ENCODE data around the gene NAGPA.
"Not testable (repeated sequence)": the region's sequence is repeated elsewhere in the genome, so short reads cannot be mapped to it uniquely, and the experiment has no call there.

The NAGPA gene

DNA sequence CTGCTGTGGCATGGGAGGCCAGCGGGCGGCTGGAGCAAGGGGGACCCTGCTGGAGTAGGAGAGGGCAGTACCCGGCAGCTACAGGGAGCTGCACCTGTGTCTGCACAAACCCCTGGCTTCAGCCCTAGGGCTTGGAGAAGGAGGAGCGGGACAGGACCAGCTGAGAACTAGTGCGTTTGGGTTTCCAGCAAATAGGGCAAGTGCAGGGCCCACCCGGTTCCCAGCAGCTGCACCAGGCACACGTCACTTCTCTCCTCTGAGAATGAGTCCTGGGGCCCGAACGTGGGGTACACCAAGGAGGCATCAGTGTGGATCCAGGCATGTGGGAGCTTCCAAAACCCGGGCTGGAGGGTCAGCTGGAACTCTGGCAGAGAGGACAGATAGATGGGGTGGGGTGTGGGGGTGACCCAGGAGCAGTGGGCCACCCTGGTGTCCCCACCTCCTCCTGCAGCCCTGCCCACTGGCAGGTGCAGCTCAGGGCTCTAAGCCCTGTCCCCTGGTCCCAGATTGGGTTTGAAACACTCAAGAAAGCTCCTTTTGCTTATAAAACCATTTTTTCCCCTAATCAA lies 26.4 kb upstream of the NAGPA start:
- no peak for DNase-seq (ENCODE audit: low spot score)

DNA sequence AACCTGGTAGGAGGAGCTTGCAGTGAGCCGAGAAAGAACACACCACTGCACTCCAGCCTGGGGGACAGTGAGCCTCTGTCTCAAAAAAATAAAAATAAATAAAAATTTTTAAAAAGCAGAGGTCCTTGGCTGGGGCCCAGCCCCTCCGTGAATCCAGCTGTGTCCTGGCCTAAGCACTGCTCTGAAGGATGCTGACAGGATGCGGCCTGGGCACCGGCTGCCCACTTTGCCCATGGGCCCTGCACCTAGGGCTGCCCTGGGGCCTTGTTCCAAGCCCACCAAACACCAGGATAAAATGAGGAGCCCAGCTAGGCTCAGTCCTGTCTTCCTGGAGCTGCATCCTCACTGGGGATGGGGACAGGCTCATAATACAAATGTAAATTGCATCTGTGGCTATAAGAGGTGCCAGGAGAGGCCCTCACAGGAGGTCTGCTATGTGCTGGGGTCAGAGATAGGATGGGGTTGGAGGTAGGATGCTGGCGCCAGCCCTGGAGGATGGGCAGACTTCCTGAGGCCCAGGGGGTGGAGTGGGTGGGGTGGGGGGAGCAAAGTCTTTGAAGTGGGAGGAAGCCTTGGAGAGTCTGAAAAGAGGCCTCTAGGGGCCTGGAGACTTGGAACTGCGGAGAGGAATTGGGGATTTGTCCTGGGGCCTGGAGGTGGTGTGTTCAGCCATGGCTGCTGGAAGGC lies 25.8 kb upstream of the NAGPA start:
- no peak for DNase-seq (ENCODE audit: low spot score)

DNA sequence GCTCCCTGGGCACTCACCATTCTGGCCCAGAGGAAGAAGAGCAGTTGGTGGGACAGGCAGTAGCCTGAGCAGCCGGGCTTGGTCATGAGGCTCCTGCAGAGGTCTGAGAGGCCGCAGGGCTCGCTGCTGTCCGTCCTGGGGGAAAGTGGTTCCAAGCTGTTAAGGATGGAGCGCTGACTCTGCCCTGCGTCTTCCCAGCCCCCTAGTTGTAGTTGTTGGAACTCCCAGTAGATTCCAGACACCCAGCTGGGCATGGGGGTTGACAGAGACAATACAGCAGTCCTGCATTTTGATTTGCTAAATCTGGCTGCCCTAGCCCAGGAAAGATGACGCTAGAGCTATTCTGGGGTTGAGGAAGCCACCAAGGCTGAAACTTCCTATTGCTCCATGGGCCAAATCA lies 24.7 kb upstream of the NAGPA start:
- no peak for DNase-seq (ENCODE audit: low spot score)

DNA sequence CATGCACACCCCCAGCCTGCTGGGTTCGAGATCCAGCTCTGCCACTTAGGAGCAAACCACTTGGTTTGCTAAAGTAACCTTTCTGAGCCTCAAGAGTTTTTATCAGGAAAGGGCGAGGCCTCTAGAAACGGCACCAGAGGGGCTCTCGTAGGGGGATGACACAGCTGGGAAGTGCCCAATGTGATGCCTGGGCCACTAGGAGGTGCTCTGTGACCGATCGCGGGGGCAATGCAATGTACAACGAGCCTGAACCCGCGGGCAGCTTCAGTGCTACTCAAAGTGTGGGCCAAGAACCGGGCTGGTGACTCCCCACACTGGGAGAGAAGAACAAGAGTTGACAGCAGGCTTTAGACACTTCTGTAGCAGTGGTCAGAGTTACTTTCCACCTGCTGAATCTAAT lies 22.6 kb upstream of the NAGPA start:
- DNase-seq (ENCODE audit: low spot score), result no peak

DNA sequence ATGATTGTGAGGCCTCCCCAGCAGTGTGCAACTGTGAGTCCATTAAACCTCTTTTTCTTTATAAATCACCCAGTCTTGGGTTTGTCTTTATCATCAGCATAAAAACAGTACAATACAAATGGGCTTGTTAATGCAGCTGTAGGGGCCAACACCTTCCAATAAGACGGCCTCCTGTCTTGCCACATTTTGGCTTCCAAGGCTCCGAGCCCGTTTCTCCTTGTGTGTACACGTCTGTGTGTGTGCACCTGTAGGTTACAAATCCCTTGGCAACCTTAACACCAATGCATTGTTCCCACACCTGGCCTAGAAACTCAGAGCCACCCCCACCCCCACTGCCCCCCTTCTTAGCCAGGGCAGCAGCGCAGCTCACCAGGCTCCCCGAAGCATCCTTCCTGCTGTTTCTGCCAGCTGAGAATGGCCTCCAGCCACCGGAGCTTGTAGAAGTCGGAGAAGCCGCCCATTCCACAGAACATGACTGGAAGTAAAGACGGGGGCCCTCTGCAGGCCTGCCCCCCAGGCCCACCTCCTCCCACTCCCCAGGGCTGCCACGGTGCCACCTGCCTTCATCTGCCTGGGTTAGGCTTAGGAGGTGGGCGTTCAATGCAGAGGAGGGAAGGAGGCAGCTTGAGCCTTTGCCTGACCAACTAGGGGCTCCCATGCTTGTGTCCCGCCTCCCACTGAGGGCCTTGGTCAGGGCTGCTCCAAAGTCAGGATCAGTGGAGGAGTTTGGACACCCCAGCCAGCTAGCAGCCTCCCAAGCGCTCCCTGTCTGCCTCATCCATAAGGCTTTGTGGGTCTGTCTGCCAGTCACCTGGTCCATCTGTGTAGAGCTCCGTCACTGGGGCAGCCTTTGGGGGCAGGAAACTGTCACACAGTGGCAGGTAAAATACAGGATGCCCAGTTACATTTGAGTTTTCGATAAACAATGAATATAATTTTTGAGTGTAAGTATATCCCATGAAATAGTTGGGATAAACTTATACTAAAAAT lies 21.4 kb upstream of the NAGPA start:
- no peak for DNase-seq (ENCODE audit: low spot score)

DNA sequence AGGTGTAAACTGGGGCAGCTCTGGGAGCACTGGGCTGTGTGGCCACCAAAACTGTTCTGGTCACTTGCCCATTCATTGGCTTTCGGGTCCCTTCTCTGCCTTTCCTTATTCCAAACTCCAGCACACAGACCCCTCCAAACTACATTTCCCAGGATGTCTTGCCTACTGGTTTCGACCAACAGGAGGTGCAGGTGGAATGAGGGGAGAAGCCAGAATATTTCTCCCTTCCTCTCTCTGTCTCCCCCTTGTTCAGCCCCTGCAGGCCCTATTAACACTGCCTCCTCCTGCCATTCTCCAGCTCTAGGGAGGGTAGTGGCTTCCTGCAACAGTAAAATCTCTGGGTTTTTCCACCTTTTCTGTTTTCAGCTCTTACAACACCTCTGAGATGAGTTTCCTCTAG lies 13.2 kb upstream of the NAGPA start:
- no peak for DNase-seq (ENCODE audit: low spot score)

DNA sequence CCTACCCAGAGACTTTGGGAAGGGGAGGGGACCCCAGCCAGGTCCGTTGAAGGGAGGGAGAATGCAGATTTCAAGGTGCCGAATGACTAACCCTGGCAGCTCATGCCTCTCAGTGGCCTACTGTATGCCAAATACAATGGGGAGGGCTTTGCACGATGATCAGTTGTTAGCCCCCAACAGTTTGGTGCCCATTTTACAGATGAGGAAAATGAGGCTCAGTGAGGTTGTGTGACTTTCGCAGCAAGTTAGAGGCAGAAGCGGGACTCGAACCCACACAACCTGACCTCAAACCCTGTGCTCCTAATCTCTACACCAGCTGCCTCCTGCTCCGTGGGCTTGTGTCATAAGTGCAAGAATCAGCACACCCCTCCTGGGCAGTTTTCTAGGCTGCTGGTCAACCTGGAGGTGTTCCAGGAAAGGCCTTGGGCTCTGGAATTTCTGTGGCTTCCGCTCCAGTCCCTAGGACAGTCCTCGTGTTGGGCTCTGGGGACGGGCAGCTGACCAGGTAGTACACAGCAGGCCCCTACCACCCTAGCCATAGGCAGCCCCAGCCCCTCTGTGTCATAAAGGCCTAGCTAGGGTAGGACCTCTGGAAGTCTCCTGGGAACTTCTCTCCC lies 11.9 kb upstream of the NAGPA start:
- no peak for DNase-seq (ENCODE audit: low spot score)

DNA sequence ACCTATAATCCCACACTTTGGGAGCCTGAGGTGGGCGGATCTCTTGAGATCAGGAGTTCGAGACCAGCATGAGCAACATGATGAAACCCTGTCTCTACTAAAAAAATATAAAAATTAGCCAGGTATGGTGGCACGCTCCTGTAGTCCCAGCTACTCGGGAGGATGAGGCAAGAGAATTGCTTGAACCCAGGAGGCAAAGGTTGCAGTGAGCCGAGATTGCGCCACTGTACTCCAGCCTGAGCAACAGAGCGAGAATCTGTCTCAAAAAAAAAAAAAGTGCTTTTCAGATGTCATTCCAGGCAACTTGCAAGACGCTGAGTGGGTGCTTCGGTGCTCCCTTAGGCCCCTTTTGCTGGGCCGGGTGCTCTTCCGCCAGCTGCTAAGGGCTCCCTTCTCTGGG lies 10.8 kb upstream of the NAGPA start:
- DNase-seq (ENCODE audit: low spot score), result not testable (repeated sequence)

DNA sequence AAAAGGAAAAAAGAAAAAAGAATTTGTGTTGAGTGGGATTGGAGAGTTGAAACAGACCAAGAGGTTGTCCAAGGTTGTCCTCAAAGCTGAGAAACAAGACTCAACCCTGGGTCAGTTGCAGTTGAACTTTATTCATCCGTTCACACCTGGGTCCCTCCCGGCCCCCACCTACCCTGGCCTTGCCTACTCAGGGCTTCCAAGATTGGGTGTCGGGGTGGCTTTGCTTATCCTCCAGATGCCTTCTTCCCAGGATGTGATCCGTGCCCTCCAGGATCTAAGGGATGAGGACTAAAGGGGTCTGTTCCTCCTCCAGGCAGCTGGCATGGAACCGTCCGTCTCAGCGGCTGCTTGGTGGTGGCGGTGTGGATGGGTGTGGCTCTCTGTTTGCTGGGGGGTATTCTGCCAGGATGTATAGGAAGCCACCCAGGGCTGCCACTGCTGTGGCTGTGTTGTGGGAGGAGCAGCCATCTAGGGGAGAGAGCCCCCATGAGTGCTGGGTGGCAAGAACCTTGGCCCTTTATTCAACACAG lies 10.3 kb upstream of the NAGPA start:
- DNase-seq (ENCODE audit: low spot score), result no peak

DNA sequence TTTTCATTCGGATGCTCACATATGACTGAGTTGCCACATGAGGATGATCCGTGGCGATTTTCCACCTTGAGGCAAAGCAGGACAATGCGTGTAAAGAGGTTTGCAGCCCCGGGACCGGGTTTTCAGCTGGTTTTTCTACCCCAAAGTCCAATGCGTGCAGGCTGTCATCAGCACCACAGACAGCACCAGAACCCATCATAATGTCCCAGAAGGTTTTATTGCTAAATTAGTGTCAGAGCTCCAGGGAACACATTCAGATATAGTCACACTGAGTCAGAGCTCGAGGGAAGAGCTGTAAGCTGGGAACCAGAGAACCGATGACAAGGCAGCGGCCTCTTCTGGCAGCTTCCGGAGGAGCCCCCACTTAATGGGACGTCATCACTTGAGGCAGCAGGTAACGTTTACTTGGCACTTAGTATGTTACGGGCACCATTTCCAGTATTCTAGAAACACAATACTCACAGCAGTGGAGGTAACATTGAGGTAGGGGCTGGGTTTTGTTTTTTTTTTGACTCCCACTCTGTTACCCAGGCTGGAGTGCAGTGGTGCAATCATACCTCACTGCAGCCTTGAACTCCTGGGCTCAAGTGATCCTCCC lies 8.9 kb upstream of the NAGPA start:
- no peak for DNase-seq (ENCODE audit: low spot score)

DNA sequence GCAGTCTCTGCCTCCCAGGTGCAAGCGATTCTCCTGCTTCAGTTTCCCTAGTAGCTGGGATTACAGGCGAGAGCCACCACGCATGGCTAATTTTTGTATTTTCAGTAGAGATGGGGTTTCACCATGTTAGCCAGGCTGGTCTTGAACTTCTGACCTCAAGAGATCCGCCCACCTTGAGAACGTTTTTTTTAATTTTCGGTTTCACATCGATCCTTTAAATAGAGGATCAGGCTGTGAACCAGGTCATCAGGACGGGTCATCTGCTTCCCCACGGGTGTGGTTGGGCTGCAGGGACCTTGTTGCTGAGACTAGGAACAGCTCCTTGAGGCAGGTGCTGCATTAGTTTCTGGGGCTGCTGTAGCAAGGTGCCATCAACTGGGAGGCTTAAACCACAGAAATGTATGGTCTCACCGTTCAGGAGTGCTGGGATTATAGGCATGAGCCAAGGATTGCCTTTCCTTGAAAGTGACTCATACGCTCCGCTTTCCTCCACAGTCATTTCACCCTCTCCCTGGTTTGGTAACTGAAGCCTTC lies 7.9 kb upstream of the NAGPA start:
- no peak for DNase-seq (ENCODE audit: low spot score)

DNA sequence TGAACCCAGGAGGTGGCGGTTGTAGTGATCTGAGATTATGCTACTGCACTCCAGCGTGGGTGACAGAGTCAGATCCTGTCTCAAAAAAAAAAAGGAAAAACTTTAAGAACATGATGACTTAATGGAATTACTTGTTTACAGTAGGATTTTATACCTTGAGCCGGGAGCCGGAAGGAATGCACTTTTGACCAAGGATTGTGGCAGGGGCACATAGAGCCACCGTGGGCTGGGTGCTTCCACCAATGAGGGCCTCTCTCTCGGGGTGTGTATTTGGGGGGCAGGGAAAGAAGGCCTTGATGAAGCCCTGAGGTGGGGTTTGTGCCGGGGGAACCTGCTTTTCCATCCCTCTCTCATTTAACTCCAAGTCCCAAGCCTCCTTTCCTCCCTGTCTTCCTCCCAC lies 6.7 kb upstream of the NAGPA start:
- DNase-seq (ENCODE audit: low spot score), result no peak

DNA sequence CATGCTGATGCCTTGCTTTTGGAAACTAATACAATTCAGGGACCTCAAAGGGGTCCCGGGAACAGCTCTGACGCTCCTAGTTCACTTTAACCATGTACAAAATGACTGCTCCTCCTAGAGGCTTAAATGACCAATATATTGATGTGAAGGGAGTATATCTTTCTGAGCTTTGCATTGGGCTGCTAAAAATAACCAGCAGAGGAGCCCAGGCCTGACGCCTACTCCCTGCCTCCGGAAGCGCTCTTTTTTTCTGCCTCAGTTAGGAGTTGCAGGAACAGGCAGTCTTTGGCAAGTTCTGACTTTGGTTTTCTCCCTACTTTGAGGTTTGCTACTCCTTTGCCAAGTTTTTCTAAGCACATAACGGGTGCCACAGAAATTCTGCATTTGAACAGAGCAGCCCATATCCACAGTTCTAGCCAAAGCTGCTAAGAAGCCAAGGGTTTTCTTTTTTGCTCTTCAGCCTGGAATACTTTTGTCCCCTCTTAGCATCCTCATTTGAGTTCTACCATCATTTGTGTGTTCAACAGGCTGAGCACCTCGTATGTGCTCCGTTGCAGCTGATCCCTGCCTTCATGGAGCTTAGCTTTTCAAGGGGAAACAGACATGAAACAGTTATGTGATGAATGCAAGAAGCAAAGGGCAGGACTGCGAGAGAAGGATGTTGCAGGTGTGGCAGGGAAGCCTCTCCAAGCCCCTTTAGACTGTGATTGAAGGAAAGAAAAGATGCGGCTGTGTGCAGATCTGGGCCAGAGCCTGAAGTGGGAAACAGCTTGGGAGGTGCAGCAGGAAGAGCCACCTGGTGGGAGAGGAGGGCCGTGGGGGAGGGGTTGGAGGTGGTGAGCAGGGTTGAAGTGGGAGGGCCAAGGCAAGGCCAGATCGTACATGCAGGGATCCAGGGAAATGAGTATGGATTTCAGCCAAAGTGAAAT lies 2.8 kb upstream of the NAGPA start:
- DNase-seq (ENCODE audit: low spot score), result no peak

DNA sequence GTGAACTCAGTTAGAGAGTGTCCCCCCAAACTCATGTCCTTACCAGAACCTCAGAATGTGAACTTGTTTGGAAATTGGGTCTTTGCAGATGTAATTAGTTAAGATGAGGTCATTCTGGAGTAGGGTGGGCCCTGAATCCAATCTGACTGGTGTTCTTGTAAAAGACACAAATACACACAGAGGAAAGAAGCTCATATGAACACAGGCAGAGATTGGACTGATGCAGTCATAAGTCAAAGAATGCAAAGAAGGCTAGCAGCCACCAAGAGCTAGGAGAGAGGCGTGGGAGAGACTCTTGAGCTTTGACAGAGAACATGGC lies 2.1 kb upstream of the NAGPA start:
- no peak for DNase-seq (ENCODE audit: low spot score)

DNA sequence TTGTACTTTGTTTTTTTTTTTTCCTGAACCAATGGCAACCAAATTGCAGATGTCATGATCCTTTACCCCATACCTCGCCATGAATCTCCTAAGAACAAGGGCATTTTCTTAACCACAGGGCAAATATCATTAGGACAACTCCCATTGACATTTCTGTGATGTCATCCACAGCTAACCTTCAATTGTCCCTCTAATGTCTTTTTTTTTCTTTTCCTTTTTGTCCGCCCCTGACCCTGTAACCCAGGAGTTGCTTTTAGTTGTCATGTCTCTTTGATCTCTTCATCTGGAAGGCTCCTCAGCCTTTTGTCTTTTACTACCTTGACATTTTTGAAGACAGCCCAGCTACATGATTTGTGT lies 410 bp upstream of the NAGPA start:
- no peak for DNase-seq (ENCODE audit: low spot score)

DNA sequence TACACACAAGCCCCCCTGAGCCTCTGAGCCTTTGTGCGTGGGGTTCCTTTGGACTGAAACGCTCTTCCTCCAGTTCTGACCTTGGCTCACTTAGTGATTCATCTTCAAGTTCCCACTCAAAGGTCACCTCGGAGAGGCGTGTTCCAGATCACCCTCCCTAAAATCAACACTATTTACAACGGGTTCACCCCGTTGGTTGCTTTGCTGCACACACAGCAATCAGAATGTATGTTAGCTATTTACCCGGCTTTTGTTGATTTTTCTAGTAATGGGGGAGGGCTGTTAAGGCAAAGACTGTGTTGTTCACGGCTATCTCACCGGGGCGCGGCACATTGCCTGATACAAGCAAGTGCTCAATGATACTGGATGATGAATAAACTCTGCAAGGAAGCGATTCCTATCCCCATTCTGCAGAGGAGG lies 977 bp downstream of the NAGPA start:
- no peak for DNase-seq (ENCODE audit: low spot score)

DNA sequence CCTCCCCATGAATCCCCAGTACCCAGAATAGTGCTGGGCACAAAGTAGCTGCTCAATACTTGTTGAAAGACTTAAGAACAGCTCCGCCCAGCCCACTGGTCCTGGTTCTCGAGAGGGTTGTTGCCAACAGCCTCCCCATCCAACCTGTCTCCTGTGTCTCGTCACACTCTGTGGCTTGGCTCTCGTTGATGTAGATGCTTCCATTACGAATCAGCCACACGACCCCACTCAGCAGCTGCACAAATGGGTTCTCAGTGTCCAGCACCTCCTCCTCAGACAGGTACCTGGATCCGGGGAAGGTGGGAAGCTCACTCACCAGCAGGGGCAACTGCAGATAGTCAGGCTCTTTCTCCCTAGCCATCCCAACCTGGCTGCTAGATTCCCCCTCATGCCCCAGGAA lies 2.1 kb downstream of the NAGPA start:
- no peak for DNase-seq (ENCODE audit: low spot score)

DNA sequence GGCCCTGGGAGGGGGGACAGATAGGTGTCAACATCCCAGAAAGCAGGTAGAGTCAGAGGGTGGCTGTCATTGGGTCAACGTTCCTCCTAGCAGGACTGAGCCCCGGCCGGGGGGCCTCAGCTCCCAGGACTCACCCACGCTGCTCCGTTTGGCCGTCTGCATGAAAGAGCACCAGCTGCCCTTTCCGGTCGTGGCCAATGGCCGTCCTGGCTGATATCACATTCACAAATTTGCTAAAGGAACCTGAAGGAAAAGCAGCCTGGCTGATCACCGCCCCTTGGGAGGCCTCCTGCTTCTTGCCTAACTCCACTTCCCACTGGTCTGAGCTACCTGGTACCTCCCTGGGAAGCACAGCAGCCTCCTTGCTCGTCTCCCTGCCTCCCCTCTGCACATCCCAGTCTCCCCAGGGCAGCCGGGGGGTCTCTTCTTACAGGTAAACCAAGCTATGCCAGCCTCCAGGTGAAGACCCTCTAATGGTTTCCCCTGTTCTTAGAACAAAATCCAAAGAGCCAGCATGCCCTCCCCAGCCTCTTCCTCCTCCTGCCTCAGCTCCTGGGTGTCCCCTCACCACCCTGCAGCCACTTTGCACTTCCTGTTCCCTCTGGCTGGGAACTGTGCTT lies 3.4 kb downstream of the NAGPA start:
- no peak for DNase-seq (ENCODE audit: low spot score)

DNA sequence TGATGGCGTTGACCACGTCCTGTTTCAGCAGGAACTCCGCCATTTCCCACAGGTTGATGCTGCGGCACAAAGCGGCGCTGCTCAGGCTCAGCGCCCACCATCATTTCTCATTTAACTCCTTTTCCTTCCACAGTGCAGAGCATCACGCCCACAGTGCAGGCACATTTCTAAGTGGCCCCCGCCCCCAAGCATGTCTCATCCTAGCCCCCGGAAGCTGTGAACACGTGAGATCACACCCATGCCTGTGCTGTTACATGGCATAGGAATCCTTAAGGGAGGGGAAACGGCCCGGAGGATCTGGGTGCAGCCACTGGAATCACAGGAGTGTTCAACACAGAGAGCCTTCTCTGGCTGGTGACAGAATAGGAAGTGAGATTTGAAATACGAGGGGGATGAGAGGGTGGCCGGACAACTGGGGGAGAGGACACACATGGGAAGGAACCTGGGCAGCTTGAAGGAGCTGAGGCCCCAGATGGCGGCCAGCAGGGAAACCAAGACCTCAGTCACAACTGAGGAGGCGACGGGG lies 4.7 kb downstream of the NAGPA start:
- DNase-seq (ENCODE audit: low spot score), result no peak

DNA sequence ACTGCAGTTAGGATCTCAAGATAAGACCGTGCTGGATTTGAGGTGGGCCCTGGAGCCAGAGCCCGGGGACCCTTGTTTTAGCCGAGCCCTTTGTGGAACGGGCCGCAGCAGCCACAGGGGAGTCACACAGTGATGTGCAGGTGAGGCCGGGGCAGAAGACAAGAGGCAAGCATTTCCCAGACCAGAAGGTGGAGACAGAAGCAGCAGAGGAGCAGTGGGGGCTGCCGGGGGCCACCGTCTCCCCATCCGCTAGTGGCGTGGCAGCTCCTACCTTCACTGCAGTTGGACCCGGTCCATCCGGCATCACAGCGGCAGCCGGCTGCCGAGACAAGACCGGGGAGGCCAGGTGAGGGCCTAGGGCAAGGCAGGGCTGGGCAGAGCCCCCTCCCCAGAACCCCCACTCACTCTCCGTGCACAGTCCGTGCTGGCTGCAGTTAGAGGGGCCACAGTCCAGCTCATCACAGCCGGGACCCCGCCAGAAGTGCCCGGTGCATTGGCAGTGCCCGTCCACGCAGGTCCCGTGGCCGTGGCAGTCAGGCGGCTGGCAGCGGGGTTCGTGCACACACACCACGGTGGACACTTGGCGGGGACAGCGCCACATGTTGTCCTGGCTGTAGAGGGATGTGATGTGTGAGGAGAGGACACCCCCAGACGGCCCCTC lies 6.0 kb downstream of the NAGPA start:
- DNase-seq (ENCODE audit: low spot score), result no peak

Measured in HuH-7.5 (cell line).